Measurements from ENCODE around the gene FGF8.
"Not testable (repeated sequence)": the region's sequence is repeated elsewhere in the genome, so short reads cannot be mapped to it uniquely, and the experiment has no call there.

Gene FGF8, protein sequence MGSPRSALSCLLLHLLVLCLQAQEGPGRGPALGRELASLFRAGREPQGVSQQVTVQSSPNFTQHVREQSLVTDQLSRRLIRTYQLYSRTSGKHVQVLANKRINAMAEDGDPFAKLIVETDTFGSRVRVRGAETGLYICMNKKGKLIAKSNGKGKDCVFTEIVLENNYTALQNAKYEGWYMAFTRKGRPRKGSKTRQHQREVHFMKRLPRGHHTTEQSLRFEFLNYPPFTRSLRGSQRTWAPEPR

DNA sequence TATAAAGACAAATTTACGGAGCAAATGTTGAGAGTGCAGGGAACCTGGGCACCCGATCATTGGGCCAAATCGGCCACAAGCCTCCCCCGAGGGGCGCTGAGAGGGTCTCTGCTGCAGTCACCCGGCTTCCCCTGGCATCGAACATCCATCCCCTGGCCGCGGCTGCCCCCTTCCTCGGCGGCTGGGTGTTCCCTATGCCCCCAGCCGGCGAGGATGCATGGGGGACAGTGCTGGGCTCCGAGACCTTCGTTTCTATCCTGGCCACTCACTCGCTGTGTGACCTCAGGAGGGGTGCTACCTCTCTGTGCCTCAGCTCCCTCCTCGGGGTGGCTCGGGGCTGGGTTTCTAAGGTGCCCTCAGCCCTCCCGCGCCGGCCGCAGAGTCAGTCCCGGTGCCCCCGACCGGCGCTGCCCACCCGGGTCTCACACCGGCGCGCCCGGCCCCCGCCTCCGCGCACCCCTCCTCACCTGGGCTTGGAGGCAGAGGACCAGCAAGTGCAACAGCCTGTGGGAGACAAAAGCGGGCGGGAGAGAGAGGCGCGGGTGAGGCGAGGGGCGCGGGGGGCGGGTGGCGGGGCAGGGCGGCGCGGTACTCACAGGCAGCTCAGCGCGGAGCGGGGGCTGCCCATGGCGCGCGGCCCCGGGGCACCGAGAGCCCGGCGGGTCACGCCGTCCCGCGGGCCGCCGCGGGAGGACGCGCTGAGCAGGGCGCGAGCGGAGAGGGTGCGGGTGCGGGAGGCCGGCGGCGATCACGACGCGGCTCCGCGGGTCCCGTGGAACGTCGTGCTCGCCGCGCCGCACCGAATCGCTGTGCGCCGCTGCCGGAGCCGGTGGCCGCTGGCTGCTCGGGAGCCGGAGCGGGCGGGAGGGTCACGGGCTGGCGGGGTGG, at the start of gene FGF8:
TSS of gene FGF8 (minus strand) at position 842 of the 888 bp plus-strand sequence. CDS start at position 628, 214 bp downstream.
- DNase-seq: no peak

DNA sequence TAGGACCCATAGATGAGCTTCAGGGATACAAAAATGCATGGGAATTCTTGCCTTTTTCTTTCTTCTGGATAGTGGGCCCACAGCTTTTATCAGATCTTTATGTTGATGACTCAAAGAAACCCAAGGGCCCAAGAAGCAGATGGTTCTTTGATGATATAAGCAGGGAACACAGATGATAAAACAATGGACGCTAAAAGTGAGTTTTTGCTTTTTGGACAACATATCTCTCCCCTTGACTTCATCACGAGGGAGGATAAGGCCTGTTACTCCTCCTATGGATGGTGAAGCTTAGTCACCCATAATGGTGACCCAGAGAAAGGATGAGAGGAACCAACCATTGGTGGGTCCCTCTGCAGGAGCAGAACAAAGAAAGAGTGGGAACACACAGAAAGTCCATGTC, 48.8 kb upstream of the FGF8 start:
- no peak for DNase-seq

DNA sequence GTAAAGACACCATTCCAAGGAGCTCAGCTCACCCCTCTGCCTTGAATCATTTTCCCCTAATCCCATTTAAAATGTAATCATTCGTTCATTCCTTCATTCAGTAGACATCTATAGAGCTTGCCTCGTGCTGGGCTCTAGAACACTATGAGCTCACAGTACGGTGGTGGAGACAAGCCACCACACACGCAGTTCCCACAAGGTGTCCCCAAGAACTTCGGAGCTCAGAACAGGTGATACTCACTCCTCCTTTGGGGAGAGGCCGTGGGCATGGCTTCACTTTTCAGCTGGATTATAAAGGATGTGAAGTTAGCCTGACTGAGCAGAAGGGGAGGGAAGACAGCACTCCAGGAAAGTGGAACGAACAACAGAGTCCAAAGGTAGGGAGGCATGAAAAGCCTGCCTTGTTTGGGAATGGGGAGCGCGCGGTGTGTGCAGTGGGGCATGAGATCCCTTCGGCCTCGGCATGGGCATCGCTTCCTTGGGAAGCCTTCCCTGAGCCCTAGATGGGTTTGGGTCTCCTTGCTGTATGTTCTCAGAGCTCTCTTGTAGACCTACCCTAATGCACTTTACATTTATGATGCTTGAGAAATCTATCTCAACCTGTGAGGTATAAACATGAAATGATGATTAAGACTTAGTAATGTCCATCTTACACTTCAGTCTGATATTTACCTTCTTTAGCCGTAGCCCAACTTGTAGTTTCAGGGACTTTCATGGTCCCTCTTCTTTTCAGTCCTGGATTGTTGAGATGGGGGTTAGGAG, 43.1 kb upstream of the FGF8 start:
- no peak for DNase-seq

DNA sequence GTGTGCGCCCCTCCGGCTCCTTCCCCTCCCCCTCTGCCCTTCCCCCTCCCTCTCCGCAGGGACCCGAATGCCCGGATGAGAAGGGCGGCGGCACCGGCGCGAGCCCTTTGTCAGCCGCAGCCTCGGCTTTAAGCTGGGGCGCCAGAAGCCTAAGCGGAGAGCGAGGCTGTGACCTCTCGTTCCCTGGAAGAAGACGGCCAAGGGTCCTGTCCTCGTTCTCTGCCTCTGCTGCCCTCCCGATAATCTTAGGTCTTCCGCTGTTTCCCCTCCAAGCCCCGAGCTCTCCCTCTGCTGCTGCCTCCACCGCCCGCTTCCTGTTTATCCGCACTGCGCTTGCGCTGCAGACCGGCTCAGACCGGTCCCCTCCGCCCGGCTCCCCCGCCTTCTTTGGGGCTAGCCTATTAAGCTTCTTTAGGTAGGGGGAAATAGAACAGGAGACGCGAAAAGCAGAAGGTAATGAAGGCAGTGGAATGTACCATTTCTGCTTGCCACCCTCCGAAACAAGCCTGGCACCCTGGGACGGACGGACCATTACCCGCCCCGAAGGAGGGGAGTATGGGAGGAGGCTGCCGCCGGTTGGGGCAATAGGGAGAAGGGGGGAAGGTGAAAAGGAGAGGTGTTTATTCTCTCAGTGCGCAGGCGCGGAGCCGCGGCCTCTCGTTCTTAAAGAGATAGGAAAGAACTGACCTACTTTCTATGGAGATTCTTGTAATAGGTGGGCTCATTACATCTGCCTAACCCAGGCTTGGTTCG, 42.4 kb upstream of the FGF8 start, which contains the start of gene OGA:
TSS of gene OGA (minus strand) at position 326 of the 753 bp plus-strand sequence. CDS start 422 bp downstream, outside the sequence.
- peak; percentile 100 for DNase-seq

DNA sequence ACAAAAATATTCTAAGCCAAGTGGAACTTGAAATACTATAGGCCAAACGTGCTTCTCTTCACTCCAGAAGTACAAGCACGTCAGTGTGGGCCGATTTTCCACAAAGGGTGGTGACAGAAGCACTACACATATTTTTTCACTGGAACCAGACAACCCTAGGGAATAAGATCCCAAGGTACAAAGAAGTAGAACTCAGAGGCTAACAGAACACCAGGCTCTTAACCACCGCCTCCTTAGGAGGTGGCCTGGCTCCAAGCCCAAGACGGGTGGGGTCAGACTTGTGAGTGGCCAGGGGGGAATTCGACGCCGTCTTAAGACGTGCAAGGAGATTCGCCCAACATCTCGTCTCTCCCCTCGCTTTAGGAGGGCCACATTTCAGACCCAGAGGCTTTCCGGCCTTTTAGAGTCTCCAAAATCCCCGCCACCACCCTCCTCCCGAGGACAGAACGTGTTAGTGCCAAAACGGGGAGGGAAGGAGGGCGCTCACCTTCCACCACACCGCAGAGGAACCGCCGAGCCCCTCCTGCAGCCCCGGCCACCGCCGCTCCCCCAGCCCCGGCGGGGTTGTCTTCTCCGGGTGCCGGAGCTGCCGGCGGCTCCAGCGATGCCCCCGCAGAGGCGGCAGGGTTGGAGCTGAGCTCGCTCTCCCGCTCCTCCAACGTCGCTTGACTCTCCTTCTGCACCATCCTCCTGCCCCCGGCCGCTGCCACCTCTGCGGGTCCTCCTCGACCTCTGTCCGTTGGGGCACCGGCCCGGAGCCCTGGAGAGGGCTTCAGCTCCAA, 41.6 kb upstream of the FGF8 start:
- DNase-seq: no peak

DNA sequence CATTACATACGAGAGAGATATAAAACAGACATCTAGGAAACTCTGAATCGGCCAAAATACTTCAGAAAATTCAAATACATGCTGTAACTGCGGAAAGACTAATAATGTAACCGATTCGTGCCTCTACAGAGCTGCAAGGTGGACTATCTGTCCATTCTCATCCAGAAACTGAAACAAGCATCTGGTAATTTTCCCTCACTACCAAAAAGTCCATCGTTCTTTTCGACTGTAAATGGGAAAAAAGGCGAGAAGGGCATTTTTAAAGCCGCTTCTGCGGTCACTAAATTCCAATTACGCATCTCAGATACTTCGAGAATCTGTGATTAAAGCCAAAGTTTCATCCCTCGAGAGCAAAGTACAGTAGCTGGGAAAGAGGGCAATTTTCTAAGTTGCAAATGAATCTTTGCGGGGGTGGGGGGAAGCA, 41.0 kb upstream of the FGF8 start:
- DNase-seq: no peak

DNA sequence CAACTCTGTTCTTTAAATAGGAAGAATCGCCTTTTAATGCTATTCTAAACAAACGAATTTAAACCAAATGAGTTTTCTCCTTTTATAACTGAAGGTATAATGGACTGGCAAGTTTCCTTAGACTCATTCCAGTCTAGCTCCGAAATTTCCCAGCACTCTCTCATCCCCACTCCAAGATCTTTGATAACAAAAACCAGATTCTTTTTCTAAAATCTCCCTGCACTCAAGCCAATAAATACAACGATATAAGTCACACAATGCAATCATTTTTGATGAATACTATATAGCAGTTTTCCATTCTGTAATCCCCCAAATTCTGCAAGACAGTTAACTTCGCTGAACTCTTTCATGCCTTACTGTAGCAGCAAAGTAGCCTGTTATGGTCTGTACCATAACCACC, 40.5 kb upstream of the FGF8 start:
- DNase-seq: no peak

DNA sequence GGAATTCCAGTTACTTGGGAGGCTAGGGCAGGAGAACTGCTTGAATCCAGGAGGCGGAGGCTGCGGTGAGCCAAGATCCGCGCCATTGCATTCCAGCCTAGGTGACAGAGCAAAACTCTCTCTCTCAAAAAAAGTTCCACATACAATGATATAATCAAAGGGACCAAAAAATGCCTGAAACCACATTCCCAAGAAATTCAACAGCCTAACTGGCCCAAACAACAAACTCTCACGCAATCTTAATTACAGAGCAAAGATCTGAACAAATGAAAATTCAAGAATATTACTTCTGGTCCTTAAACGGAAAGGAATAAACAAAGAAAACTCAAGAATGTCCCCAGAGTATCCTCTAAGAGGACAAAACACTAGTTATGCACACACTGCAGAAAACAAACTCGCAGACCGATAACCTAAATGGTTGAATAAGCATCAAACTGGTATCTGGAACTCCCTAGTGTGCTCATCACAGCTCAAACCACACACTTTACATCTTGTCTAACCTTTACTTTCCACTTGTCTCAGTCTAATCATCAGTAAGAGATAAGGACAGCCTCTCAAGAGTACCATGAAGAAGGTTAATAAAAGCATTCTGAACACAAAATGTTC, 38.7 kb upstream of the FGF8 start:
- DNase-seq: no peak

DNA sequence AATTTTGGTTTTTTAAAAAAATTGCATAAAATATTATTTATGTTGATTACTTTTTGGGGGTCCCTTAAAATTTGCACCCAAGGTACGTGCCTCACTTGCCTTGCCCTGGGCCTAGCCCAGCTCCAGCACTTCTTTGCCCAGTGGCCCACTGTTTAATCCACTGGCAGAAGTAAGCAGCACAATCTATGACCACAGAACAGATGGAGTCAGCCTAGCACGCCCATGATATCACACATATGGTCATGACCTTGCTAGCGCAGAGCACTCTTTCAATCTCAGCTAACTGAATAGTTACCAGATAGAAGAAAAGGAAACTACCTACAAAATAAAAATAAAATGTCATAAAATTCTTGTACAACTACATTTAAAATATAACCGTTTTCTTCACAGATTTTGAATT, 36.7 kb upstream of the FGF8 start:
- no peak for DNase-seq

DNA sequence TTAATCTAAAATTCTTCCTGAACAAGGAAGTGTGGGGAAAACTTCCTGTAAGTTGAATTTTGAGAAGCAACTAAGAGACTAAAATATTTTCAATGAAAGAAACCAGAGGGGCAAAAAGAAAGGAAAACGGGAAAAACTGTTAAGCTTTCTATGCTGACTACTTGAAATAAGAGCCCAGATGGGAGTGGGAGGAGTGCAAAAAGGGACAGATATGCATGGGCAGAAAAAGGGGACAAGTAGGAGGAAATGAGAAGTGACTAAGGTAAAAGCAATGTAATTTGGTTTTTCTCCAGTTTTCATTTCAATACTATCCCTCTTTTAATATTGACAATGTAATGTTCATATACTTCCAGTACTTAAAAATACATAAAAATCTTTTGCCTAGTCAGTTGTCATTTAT, 31.2 kb upstream of the FGF8 start:
- no peak for DNase-seq

DNA sequence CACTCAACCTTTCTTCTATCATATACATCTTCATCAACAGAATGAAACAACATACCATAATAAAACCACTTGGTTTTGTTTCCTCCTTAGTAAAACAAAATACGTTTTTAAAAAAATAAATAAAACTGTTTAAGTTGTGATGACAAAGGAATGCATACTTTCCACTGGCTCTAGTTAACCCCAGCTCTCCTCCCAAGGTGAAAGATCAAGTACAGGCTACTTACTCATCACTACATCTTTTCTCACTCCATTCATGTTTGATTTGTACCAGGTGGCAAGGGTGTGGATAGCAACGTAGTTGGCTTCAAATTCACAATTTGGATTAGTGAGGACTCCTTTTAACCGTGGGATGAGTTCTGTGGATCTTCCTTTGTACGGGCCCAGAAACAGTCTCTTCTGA, 27.6 kb upstream of the FGF8 start:
- DNase-seq: no peak

DNA sequence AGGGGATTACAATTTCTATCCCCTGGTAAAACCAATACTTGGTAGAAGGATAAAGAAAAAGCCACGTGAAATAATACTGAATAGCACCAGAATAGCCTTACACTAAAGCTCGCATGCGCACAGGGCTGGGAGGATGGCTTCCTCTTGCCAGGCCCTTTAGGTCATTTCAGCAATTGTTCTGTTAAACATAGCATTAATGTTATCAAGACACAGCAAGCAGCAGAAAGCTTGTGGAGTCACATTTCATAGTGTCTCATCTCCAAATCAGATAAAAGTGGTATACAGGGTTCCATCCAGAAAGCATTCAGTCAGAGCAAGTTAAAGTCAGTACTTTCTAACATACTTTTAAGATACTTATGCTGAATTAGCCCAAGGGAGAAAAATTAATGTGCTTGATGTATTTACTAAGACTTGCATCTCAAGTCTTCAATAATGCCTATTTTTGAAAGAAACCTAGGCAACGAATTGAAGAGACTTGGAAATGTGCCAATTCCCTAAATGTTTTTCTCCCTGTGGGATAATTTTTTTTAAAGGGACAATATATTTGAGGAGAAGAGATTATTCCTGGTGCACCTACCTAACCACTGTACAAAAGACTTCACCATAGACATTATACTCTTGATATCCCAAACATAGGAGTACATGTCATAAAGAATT, 21.6 kb upstream of the FGF8 start:
- DNase-seq: no peak

DNA sequence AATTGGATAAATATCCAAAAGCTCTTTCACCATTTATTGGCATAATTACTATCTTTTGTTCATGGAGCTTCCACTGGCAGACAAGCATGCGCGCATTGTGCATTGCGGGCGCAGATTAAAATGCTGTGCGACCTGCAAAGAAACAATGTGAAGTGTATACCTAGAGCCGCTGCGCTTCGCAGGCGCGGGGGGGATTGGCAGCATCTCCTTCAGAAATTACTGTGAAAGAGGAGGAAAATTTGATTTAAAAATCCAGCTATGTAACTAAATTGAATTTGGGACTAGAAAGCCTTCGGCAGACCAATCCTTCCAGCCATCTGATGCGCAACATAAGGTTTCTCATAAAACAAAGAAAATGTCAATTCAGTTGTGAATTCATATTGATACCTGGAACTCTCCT, 17.6 kb upstream of the FGF8 start:
- DNase-seq: no peak

DNA sequence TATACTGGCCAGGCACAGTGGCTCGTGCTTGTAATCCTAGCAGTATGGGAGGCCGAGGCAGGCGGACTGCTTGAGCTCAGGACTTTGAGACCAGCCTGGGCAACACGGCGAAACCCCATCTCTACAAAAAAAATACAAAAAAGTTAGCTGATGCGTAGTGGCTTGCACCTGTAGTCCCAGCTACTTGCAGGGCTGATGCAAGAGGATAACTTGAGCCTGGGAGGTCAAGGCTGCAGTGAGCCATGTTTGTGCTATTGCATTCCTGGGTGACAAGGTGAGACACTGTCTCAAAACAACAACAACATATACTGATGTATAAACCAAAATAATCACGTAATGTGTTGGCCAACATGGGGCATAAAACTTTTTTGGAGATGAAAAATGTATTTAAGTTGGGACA, 13.8 kb upstream of the FGF8 start:
- no peak for DNase-seq

DNA sequence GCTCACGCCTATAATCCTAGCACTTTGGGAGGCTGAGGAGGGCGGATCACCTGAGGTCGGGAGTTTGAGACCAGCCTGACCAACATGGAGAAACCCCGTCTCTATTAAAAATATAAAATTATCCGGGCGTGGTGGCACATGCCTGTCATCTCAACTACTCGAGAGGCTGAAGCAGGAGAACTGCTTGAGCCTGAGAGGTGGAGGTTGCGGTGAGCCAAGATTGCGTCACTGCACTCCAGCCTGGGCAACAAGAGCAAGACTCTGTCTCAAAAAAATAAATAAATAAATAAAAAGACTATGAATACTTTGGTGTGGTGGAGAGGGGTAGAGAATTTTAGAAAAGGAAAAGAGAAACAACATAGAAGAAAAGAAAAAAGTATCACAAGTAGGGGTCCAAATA, 13.3 kb upstream of the FGF8 start:
- DNase-seq: not testable (repeated sequence)

DNA sequence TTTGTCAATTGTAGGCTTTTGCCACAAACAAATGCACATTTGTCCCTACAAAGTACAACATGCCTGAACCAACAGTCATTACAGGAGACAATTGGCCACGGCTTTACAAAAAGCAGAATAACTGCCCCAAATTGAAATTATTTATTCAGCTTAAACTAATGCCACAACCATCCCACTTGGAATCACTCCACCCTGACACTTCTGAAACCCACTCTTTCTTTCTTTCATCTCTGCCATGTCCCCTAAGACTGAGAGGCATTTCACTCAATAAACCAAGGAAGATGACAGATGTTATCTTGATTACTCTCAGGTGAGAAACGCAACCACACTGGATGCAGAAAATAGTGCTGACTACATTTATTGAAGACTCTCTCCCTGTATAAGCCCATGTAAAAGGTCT, 9.9 kb upstream of the FGF8 start:
- DNase-seq: no peak

DNA sequence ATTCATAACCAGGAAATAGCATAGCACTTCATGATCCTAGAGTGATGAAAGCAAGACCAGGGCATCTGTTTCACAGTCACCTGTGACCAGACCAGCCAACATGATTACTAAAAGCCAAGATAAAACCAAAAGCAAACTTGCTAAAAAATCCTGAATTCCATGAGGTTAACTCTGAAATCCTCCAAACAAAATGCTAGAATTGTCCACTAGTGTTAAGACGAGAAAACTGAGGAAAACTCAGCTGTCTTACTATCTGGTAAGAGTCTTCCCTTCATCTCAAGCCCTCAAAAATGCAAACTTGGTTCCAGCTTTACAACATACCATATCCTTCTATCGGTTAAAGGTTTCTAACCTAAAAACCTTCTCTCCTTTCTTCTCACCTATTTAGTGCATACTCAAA, 8.6 kb upstream of the FGF8 start:
- DNase-seq: no peak

DNA sequence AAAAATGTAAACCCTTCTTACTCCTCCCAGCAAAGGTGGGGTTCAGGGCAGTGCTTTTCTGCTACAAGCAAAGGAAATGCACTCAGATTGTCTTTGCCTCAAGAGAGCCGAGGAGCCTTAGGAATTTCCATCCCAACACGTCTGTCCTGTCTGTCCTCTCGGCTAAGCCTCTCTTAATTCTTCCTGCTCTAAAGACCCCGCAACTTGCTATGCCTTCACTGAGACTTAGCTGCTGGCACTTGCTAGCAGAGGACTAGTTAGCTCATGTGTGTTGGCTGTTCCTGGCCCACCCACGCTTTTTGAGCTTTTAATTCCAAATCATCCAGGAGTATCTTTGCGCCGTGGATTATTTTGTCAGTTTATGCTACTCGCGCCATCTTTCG, 7.8 kb upstream of the FGF8 start:
- DNase-seq: no peak

DNA sequence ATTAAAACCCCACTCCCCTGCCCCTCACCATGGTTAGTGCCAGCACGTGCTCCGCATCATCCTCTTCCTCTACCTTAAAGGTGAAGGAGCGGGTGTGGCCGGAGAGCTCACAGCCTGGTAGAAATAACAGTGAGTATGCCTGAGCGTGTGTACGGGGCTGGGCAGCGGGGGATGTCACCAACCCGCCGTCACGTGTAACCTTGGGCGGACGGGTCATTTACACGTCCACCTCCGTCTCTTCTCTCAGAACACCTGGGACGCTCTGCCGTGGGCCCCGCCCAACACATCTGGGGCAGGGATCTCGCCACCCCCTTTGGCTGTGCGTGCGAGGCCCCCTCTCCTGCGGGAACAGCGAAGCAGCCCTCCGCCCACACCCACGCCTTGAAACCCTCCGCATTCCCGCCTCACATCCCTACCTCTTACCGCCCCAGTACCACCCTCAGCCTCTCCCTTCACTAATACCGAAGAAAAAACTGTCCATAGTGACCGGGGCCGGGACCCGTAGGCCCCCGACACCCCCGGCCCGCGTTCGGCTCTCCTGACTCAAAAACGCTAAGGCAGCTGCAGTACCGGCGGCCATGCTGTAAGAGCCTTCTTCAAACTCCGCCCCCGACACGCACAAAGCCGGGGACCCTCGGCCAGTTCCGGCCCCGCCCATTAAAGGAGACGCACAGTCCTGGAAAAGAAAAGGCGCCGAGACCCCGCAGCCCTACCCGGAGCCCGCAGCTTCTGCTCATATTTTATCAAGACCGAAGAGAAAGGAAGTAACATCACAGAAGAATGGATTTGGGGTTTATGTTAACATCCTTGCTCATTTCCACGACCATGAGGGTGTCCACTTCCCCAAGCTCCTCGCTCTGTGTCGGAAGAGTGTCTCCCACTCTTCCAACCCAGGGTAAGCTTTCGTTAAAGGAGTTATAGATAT, 7.2 kb upstream of the FGF8 start, which contains the start of gene NPM3:
TSS of gene NPM3 (minus strand) at position 636 of the 925 bp plus-strand sequence. CDS start at position 580, 56 bp downstream.
- peak; percentile 78 for DNase-seq

All from CD4-positive, alpha-beta T cell treated with Interleukin-15 for 1 hour (primary cell).